ENCODE results near the gene NNT.

- TF ChIP-seq POLR2A (IDR thresholded peaks at IDR 0.05) (no peak), POLR2AphosphoS5 (IDR thresholded peaks at IDR 0.05) (no peak)
- TF ChIP-seq, protein P1, sequence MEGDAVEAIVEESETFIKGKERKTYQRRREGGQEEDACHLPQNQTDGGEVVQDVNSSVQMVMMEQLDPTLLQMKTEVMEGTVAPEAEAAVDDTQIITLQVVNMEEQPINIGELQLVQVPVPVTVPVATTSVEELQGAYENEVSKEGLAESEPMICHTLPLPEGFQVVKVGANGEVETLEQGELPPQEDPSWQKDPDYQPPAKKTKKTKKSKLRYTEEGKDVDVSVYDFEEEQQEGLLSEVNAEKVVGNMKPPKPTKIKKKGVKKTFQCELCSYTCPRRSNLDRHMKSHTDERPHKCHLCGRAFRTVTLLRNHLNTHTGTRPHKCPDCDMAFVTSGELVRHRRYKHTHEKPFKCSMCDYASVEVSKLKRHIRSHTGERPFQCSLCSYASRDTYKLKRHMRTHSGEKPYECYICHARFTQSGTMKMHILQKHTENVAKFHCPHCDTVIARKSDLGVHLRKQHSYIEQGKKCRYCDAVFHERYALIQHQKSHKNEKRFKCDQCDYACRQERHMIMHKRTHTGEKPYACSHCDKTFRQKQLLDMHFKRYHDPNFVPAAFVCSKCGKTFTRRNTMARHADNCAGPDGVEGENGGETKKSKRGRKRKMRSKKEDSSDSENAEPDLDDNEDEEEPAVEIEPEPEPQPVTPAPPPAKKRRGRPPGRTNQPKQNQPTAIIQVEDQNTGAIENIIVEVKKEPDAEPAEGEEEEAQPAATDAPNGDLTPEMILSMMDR (IDR thresholded peaks at IDR 0.05): no peak
Measured at GRCh38 chr5:43570450-43571158, 32.4 kb upstream of the NNT start.
